Spinal cord (tissue), 10 donors: ENCODE measurements around the gene PROCR. TPM values are rescaled to one million over a fixed set of nuclear protein-coding genes. Genes with fewer than 3 reads are reported as not detected.
"Not testable (repeated sequence)": the region's sequence is repeated elsewhere in the genome, so short reads cannot be mapped to it uniquely, and the experiment has no call there.

Experiments
- DNase-seq, 6 donors: peaks; one replicate each; pipeline versions ENCODE4 v3.0.0 to v3.0.0-alpha.2; 2013 to 2015; ENCODE audit warnings: low spot score in 6 of 6, low read depth in 4 of 6
- H3K27ac ChIP-seq: one replicate; pipeline ENCODE4 v1.5.1; 2013; ENCODE audit warnings: low read depth, low read length, control low read depth
- H3K27me3 ChIP-seq: one replicate; pipeline ENCODE4 v1.6.1; 2013; ENCODE audit warnings: low read length; ENCODE audit not compliant: control insufficient read depth, insufficient read depth
- H3K36me3 ChIP-seq: one replicate; pipeline ENCODE4 v1.6.1; 2013; ENCODE audit warnings: low read length; ENCODE audit not compliant: control insufficient read depth, insufficient read depth
- H3K4me1 ChIP-seq: one replicate; pipeline ENCODE4 v1.6.1; 2013; ENCODE audit warnings: low read length; ENCODE audit not compliant: control insufficient read depth, insufficient read depth
- H3K4me3 ChIP-seq: one replicate; pipeline ENCODE4 v1.5.1; 2013; ENCODE audit warnings: low read depth, low read length, control low read depth
- H3K9me3 ChIP-seq: one replicate; pipeline ENCODE4 v1.6.1; 2013; ENCODE audit warnings: low read length; ENCODE audit not compliant: control insufficient read depth, insufficient read depth
- WGBS: methylation state at CpG from one replicate; pipeline ENCODE4 v1.1.5; 2013; ENCODE audit warnings: missing lambda C conversion rate; ENCODE audit not compliant: insufficient coverage; 5-methylcytosine and 5-hydroxymethylcytosine counted together
- polyA plus RNA-seq, 2 donors: library from polyadenylated mRNA; unstranded; fragments of 120-200 nt; gene quantifications; one replicate each; pipeline ENCODE4 v1.2.1, GENCODE V29; 2013; ENCODE audit not compliant: insufficient read length in 2 of 2
- total RNA-seq, 2 donors: library from RNA; depleted of rRNA in 1 of 2; stranded (reverse); fragments of 120-200 nt in 1 of 2; fragments of >200 nt in 1 of 2; gene quantifications; one replicate each; pipeline versions ENCODE4 v1.2.3 to v1.2.4, GENCODE V29; 2013 to 2014
- donor health status: healthy.

PROCR gene
- total and polyA plus RNA-seq, 4 donors = 16.3 to 50.3 (median 17.7) TPM

GRCh38 chr20:35173576-35174192 is 1.8 kb downstream of the PROCR start:
- H3K9me3 ChIP-seq = no peaks in the 10 kb centered on the region
- peaks cover 15% of the 10 kb centered on the region for H3K4me1 ChIP-seq
- peaks cover 3% of the 10 kb centered on the region for H3K27me3 ChIP-seq
- 86% methylated on average over 11 of the region's 12 CpGs for WGBS
- H3K27ac ChIP-seq = no peak overlapping the region
- H3K36me3 ChIP-seq = peaks cover 4% of the 10 kb centered on the region
- no peak for DNase-seq
- H3K4me3 ChIP-seq = no peak overlapping the region

- peak in 2 of 6 donors; percentile 24 to 54 for DNase-seq
- Histone ChIP-seq H3K27me3 (peaks cover 3% of the 10 kb centered on the region), H3K4me1 (peaks cover 15% of the 10 kb centered on the region), H3K9me3 (no peaks in the 10 kb centered on the region), H3K36me3 (peaks cover 4% of the 10 kb centered on the region), H3K4me3 (no peak overlapping the region), H3K27ac (no peak overlapping the region)
- 42% methylated on average over 37 of the region's 49 CpGs for WGBS
These were observed 2.8 kb downstream of the PROCR start for GRCh38 chr20:35174458-35175216.

- no peaks in the 10 kb centered on the region for H3K9me3 ChIP-seq
- H3K4me3 ChIP-seq = no peak overlapping the region
- no peak overlapping the region for H3K27ac ChIP-seq
- peaks cover 15% of the 10 kb centered on the region for H3K4me1 ChIP-seq
- peaks cover 3% of the 10 kb centered on the region for H3K27me3 ChIP-seq
- H3K36me3 ChIP-seq = peaks cover 4% of the 10 kb centered on the region
- WGBS = 96% methylated on average over 13 of the region's 14 CpGs
- no peak for DNase-seq
These were observed 4.3 kb downstream of the PROCR start for GRCh38 chr20:35176132-35176531.

DNA sequence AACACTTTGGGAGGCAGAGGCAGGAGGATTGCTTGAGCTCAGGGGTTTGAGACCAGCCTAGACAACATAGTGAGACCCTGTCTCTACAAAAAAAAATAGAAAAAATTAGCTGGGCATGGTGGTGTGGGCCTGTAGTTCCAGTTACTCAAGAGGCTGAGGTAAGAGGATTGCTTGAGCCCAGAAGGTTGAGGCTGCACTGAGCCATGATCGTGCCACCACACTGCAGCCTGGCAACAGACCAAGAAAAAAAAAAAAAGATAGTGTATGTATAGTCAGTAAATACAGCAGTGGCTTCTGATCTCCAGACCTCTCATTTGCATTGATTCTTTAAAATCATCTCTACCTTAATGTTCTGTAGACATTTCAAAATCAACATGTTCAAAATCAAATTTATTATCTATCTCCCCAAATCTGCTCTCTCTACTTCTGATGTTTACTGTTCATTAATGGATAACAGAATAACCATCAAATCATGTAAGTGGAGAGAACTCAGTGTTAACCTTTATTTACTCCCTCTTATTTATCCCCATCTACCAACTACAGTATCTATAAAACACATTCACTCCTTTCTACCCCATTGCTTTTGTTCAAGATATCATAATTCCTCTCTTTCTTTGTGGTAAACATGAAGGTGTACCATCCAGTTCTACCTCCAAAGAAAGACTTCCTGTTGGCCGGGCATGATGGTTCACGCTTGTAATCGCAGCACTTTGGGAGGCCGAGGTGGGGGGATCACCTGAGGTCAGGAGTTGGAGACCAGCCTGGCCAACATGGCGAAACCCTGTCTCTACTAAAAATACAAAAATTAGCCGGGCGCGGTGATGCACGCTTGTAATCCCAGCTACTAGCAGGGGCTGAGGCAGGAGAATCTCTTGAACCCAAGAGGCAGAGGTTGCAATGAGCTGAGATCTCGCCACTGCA is 7.7 kb downstream of the PROCR start:
- H3K27ac ChIP-seq = no peak overlapping the region
- peaks cover 4% of the 10 kb centered on the region for H3K36me3 ChIP-seq
- H3K9me3 ChIP-seq = no peaks in the 10 kb centered on the region
- H3K4me3 ChIP-seq = no peak overlapping the region
- peaks cover 6% of the 10 kb centered on the region for H3K4me1 ChIP-seq
- 87% methylated on average over 9 of the region's 11 CpGs for WGBS
- no peak for DNase-seq
- H3K27me3 ChIP-seq = no peaks in the 10 kb centered on the region

- Histone ChIP-seq H3K36me3 (peaks cover 4% of the 10 kb centered on the region), H3K27me3 (no peaks in the 10 kb centered on the region), H3K27ac (no peak overlapping the region), H3K9me3 (no peaks in the 10 kb centered on the region), H3K4me1 (no peaks in the 10 kb centered on the region), H3K4me3 (no peak overlapping the region)
- WGBS = 89% methylated on average over 4 of the region's 5 CpGs
- DNase-seq = no peak
These were observed 8.4 kb downstream of the PROCR start for GRCh38 chr20:35180266-35180665.

GRCh38 chr20:35181731-35182130 is 9.9 kb downstream of the PROCR start:
- Histone ChIP-seq H3K27ac (no peak overlapping the region), H3K4me3 (no peak overlapping the region), H3K9me3 (no peaks in the 10 kb centered on the region), H3K4me1 (no peaks in the 10 kb centered on the region), H3K36me3 (no peaks in the 10 kb centered on the region), H3K27me3 (no peaks in the 10 kb centered on the region)
- no peak for DNase-seq

- 89% methylated on average over 9 of the region's 10 CpGs for WGBS
- H3K27ac ChIP-seq, DNase-seq, H3K36me3 ChIP-seq, H3K9me3 ChIP-seq, H3K27me3 ChIP-seq, H3K4me1 ChIP-seq, H3K4me3 ChIP-seq: not testable (repeated sequence)
These were observed 14.9 kb downstream of the PROCR start for GRCh38 chr20:35186691-35187289.

DNA sequence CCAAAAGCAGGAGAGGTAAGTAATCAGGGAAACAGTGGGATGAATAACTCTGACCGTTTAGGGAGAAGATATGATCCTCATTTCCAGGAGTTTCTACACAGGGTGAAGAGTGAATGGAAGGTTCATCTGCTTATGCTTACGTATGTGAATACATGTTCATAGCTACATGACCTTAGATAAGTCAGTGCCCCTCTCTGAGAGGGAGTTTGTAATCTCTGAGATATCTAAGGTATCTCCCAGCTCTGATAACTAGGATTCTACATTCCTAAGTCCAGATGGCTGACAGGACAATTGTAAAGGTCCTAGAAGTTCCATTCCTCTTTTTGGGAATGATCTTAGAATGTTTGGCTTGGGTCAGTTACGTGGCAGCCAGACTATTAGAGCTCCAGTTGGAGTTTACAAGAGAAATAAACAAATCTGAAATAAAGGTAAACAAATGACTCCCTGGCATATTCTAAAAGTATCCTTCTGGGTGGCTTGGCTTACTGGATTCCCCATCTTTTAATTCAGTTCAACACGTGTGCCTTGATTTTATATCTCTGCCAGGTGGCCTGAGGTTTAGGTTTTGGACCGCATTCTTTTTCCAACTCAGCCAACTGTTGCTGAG is 15.8 kb downstream of the PROCR start:
- H3K4me1 ChIP-seq = no peaks in the 10 kb centered on the region
- H3K4me3 ChIP-seq = no peak overlapping the region
- no peaks in the 10 kb centered on the region for H3K27me3 ChIP-seq
- WGBS = 83% methylated on average over 1 of the region's 5 CpGs
- H3K9me3 ChIP-seq = no peaks in the 10 kb centered on the region
- DNase-seq = no peak
- no peaks in the 10 kb centered on the region for H3K36me3 ChIP-seq
- no peak overlapping the region for H3K27ac ChIP-seq

DNA sequence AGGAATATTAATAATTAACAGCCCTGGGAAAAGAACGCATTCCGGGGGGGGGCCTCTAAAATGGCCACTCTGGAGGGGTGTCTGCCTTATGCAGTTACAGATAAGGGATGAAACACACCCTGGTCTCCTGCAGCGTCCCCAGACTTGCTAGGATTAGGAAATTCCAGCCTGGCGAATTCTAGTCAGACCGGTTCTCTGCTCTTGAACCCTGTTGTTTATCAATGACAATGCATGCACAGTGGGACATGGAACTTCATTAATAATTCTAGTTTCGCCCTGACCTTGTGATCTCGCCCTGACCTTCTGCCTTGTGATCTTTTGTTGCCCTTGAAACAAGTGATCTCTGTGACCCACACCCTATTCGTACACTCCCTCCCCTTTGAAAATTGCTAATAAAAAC is 17.4 kb downstream of the PROCR start:
- WGBS = 46% methylated on average over 5 of the region's 8 CpGs
- H3K4me1 ChIP-seq, H3K9me3 ChIP-seq, H3K36me3 ChIP-seq, H3K27ac ChIP-seq, H3K4me3 ChIP-seq, DNase-seq, H3K27me3 ChIP-seq: not testable (repeated sequence)
